ENCODE measurements around the gene DNAJC13.

- TF ChIP-seq CTCF (IDR thresholded peaks at IDR 0.05; ENCODE audit: borderline replicate concordance, extremely low read depth, low read length, poor library complexity, severe bottlenecking) (no peak), EZH2 (IDR thresholded peaks at IDR 0.05; ENCODE audit: borderline replicate concordance, low read depth, low read length, severe bottlenecking) (no peak)
These were observed 39.3 kb downstream of the DNAJC13 start for GRCh38 chr3:132456571-132456970.
